ENCODE measurements around the gene TCN2. TPM values are rescaled to one million over a fixed set of nuclear protein-coding genes. Genes with fewer than 3 reads are reported as not detected.

The TCN2 gene
- total RNA-seq, 2 experiments from 2014 or later, result 0.48 to 0.64 TPM

- peaks cover 4% of the 10 kb centered on the region for H3K9me3 Mint-ChIP-seq
- peaks cover 19% of the 10 kb centered on the region for H3K36me3 Mint-ChIP-seq
- DNase-seq, result no peak
- H3K4me3 Mint-ChIP-seq, result no peak overlapping the region
- peaks cover 26% of the 10 kb centered on the region for H3K4me1 Mint-ChIP-seq
- H3K27ac Mint-ChIP-seq, result no peak overlapping the region
- no peaks in the 10 kb centered on the region for H3K27me3 Mint-ChIP-seq
Measured at GRCh38 chr22:30640839-30641430, 34.0 kb downstream of the TCN2 start.

- Mint-ChIP-seq H3K4me1 (peaks cover 18% of the 10 kb centered on the region), H3K4me3 (no peak overlapping the region), H3K36me3 (peaks cover 18% of the 10 kb centered on the region), H3K27me3 (no peaks in the 10 kb centered on the region), H3K27ac (peak overlapping the region; percentile 83), H3K9me3 (peaks cover 4% of the 10 kb centered on the region)
- DNase-seq, result no peak
Measured at GRCh38 chr22:30643055-30643875, 36.3 kb downstream of the TCN2 start.

- H3K4me3 Mint-ChIP-seq, result no peak overlapping the region
- no peak for DNase-seq
- peaks cover 34% of the 10 kb centered on the region for H3K4me1 Mint-ChIP-seq
- no peaks in the 10 kb centered on the region for H3K9me3 Mint-ChIP-seq
- H3K27ac Mint-ChIP-seq, result no peak overlapping the region
- H3K36me3 Mint-ChIP-seq, result peaks cover 6% of the 10 kb centered on the region
- no peaks in the 10 kb centered on the region for H3K27me3 Mint-ChIP-seq
Measured at GRCh38 chr22:30646518-30647160, 39.7 kb downstream of the TCN2 start.

GRCh38 chr22:30647536-30647935, 40.6 kb downstream of the TCN2 start:
- no peaks in the 10 kb centered on the region for H3K9me3 Mint-ChIP-seq

GRCh38 chr22:30648825-30649224, 41.9 kb downstream of the TCN2 start:
- no peak for DNase-seq
- Mint-ChIP-seq H3K4me3 (peak overlapping the region; percentile 29), H3K4me1 (peaks cover 29% of the 10 kb centered on the region)

More at GRCh38 chr22:30647536-30647935, 40.6 kb downstream of the TCN2 start:
- DNase-seq, result no peak
- no peak overlapping the region for H3K4me3 Mint-ChIP-seq
- H3K36me3 Mint-ChIP-seq, result peaks cover 6% of the 10 kb centered on the region
- no peaks in the 10 kb centered on the region for H3K27me3 Mint-ChIP-seq
- no peak overlapping the region for H3K27ac Mint-ChIP-seq
- H3K4me1 Mint-ChIP-seq, result peaks cover 35% of the 10 kb centered on the region

GRCh38 chr22:30649430-30650007, 42.5 kb downstream of the TCN2 start:
- Mint-ChIP-seq H3K9me3 (no peaks in the 10 kb centered on the region), H3K27ac (peak overlapping the region; percentile 83), H3K36me3 (peaks cover 8% of the 10 kb centered on the region), H3K27me3 (no peaks in the 10 kb centered on the region), H3K4me1 (peaks cover 22% of the 10 kb centered on the region), H3K4me3 (peak overlapping the region; percentile 29)
- peak; percentile 88 for DNase-seq

More at GRCh38 chr22:30648825-30649224, 41.9 kb downstream of the TCN2 start:
- Mint-ChIP-seq H3K27me3 (no peaks in the 10 kb centered on the region), H3K9me3 (no peaks in the 10 kb centered on the region), H3K27ac (peak overlapping the region; percentile 78), H3K36me3 (peaks cover 6% of the 10 kb centered on the region)

- H3K9me3 Mint-ChIP-seq, result no peaks in the 10 kb centered on the region
- DNase-seq, result no peak
- no peak overlapping the region for H3K4me3 Mint-ChIP-seq
- peaks cover 19% of the 10 kb centered on the region for H3K4me1 Mint-ChIP-seq
- H3K27ac Mint-ChIP-seq, result peak overlapping the region; percentile 3
- H3K27me3 Mint-ChIP-seq, result no peaks in the 10 kb centered on the region
- peaks cover 8% of the 10 kb centered on the region for H3K36me3 Mint-ChIP-seq
Measured at GRCh38 chr22:30650508-30651116, 43.6 kb downstream of the TCN2 start.

- no peak overlapping the region for H3K27ac Mint-ChIP-seq
- no peak overlapping the region for H3K4me3 Mint-ChIP-seq
- no peak for DNase-seq
- peaks cover 19% of the 10 kb centered on the region for H3K4me1 Mint-ChIP-seq
- no peaks in the 10 kb centered on the region for H3K9me3 Mint-ChIP-seq
- H3K36me3 Mint-ChIP-seq, result peaks cover 8% of the 10 kb centered on the region
- H3K27me3 Mint-ChIP-seq, result no peaks in the 10 kb centered on the region
Measured at GRCh38 chr22:30652852-30653251, 45.9 kb downstream of the TCN2 start.

GRCh38 chr22:30654361-30654760, 47.4 kb downstream of the TCN2 start:
- H3K4me1 Mint-ChIP-seq, result peaks cover 10% of the 10 kb centered on the region
- peaks cover 4% of the 10 kb centered on the region for H3K36me3 Mint-ChIP-seq
- no peak overlapping the region for H3K27ac Mint-ChIP-seq
- no peak overlapping the region for H3K4me3 Mint-ChIP-seq
- no peak for DNase-seq
- no peaks in the 10 kb centered on the region for H3K27me3 Mint-ChIP-seq
- H3K9me3 Mint-ChIP-seq, result no peaks in the 10 kb centered on the region

GRCh38 chr22:30655532-30655931, 48.6 kb downstream of the TCN2 start:
- peaks cover 5% of the 10 kb centered on the region for H3K4me1 Mint-ChIP-seq
- H3K36me3 Mint-ChIP-seq, result peaks cover 4% of the 10 kb centered on the region
- no peak for DNase-seq
- H3K27me3 Mint-ChIP-seq, result no peaks in the 10 kb centered on the region
- no peak overlapping the region for H3K27ac Mint-ChIP-seq
- no peak overlapping the region for H3K4me3 Mint-ChIP-seq
- H3K9me3 Mint-ChIP-seq, result no peaks in the 10 kb centered on the region

- Mint-ChIP-seq H3K4me3 (no peak overlapping the region), H3K4me1 (peaks cover 6% of the 10 kb centered on the region), H3K27ac (no peak overlapping the region), H3K36me3 (peaks cover 9% of the 10 kb centered on the region), H3K27me3 (no peaks in the 10 kb centered on the region), H3K9me3 (no peaks in the 10 kb centered on the region)
- DNase-seq, result no peak
Measured at GRCh38 chr22:30662040-30662439, 55.1 kb downstream of the TCN2 start.

- Mint-ChIP-seq H3K27me3 (peaks cover 6% of the 10 kb centered on the region), H3K4me3 (no peak overlapping the region)
Measured at GRCh38 chr22:30664798-30665197, 57.8 kb downstream of the TCN2 start.

GRCh38 chr22:30665266-30665665, 58.3 kb downstream of the TCN2 start:
- DNase-seq, result no peak
- H3K36me3 Mint-ChIP-seq, result peaks cover 7% of the 10 kb centered on the region

More at GRCh38 chr22:30664798-30665197, 57.8 kb downstream of the TCN2 start:
- no peak for DNase-seq
- H3K36me3 Mint-ChIP-seq, result peaks cover 7% of the 10 kb centered on the region
- no peak overlapping the region for H3K27ac Mint-ChIP-seq
- H3K4me1 Mint-ChIP-seq, result peaks cover 11% of the 10 kb centered on the region
- no peaks in the 10 kb centered on the region for H3K9me3 Mint-ChIP-seq

GRCh38 chr22:30665786-30666185, 58.8 kb downstream of the TCN2 start:
- no peak overlapping the region for H3K27ac Mint-ChIP-seq
- peaks cover 11% of the 10 kb centered on the region for H3K4me1 Mint-ChIP-seq
- no peak overlapping the region for H3K4me3 Mint-ChIP-seq
- DNase-seq, result no peak
- peaks cover 7% of the 10 kb centered on the region for H3K36me3 Mint-ChIP-seq
- H3K9me3 Mint-ChIP-seq, result no peaks in the 10 kb centered on the region
- peaks cover 6% of the 10 kb centered on the region for H3K27me3 Mint-ChIP-seq

More at GRCh38 chr22:30665266-30665665, 58.3 kb downstream of the TCN2 start:
- peaks cover 6% of the 10 kb centered on the region for H3K27me3 Mint-ChIP-seq
- H3K27ac Mint-ChIP-seq, result no peak overlapping the region
- H3K4me3 Mint-ChIP-seq, result no peak overlapping the region
- H3K4me1 Mint-ChIP-seq, result peaks cover 11% of the 10 kb centered on the region
- H3K9me3 Mint-ChIP-seq, result no peaks in the 10 kb centered on the region

Data from activated naive CD8-positive, alpha-beta T cell treated with anti-CD3 and anti-CD28 coated beads for 36 hours (primary cell).